Transverse colon (tissue), 4 donors: Measurements from ENCODE around the gene CRTAP. TPM values are rescaled to one million over a fixed set of nuclear protein-coding genes. Genes with fewer than 3 reads are reported as not detected.
"Not testable (repeated sequence)": the region's sequence is repeated elsewhere in the genome, so short reads cannot be mapped to it uniquely, and the experiment has no call there.

Experiments
- DNase-seq: peaks from one replicate; pipeline ENCODE4 v3.0.0-alpha.2; 2019
- H3K27ac ChIP-seq, 4 donors: fragments of 200-600 bp; sonication (generic); 2 replicates each; pipeline ENCODE4 v1.5.1; 2016 to 2018; ENCODE audit warnings: inconsistent platforms in 4 of 4
- H3K27me3 ChIP-seq: fragments of 200-600 bp; sonication (generic); 2 replicates; pipeline ENCODE4 v1.5.1; 2017; ENCODE audit warnings: inconsistent platforms
- H3K36me3 ChIP-seq, 4 donors: fragments of 200-600 bp; sonication (generic); 2 replicates each; pipeline ENCODE4 v1.5.1; 2017 to 2019; ENCODE audit warnings: inconsistent platforms in 4 of 4
- H3K4me1 ChIP-seq, 4 donors: fragments of 200-600 bp; sonication (generic); 2 replicates each; pipeline ENCODE4 v1.5.1; 2017 to 2020; ENCODE audit warnings: inconsistent platforms in 4 of 4
- H3K4me3 ChIP-seq, 4 donors: fragments of 200-600 bp; sonication (generic); 1 replicate in 1 of 4; 2 replicates in 3 of 4; pipeline versions ENCODE4 v1.5.1 to v1.6.1; 2017 to 2019; ENCODE audit warnings: inconsistent platforms in 4 of 4
- H3K9me3 ChIP-seq, 2 donors: fragments of 200-600 bp; sonication (generic); 2 replicates each; pipeline ENCODE4 v1.5.1; 2017 to 2019; ENCODE audit warnings: inconsistent platforms in 2 of 2
- EP300 ChIP-seq: sonication (generic); formaldehyde crosslinking; IDR thresholded peaks from one replicate; pipeline ENCODE4 v1.6.1; 2017; ENCODE audit warnings: antibody characterized with exemption, low read depth
- POLR2A ChIP-seq: fragments of 450-650 bp; IDR thresholded peaks from one replicate; pipeline ENCODE4 v1.6.1; 2016; ENCODE audit warnings: antibody characterized with exemption, mild to moderate bottlenecking, moderate library complexity
- POLR2AphosphoS5 ChIP-seq, 3 donors: sonication (generic); formaldehyde crosslinking; IDR thresholded peaks; one replicate each; pipeline ENCODE4 v1.6.1; 2016; ENCODE audit warnings: antibody characterized with exemption in 3 of 3
- WGBS, 2 donors: methylation state at CpG; one replicate each; pipeline ENCODE4 v1.1.5; 2018; ENCODE audit warnings: low coverage in 1 of 2; 5-methylcytosine and 5-hydroxymethylcytosine counted together
- in situ Hi-C, 4 donors: fragments of 200-750 bp; cut with MboI; loops; one replicate each; pipeline versions ENCODE4 v1.15.0 to v1.15.1; 2017; ENCODE audit warnings: low sequenced_read_pairs in 3 of 4, low pct_ligation_motif_present in 1 of 4, low pct_unique_long_range_greater_than_20kb in 1 of 4
- intact Hi-C: fragments of 100-400 bp; cut with DNase I; formaldehyde crosslinking; loops from one replicate; pipeline ENCODE4 v1.15.1; 2023; ENCODE audit warnings: low total_unique reads
- total RNA-seq, 4 donors: library from RNA; depleted of rRNA; stranded (reverse); fragments of >200 nt; gene quantifications; one replicate each; pipeline ENCODE4 v1.1.0, GENCODE V29; 2016
- TF ChIP-seq, protein P1 (sequence below), 5 experiments: fragments of 200-600 bp in 3 of 5; fragments of 450-650 bp in 2 of 5; sonication (generic) in 3 of 5; IDR thresholded peaks; 1 replicate in 2 of 5; 2 replicates in 3 of 5; pipeline ENCODE4 v1.5.1; 2016 to 2017; ENCODE audit warnings: antibody characterized with exemption in 5 of 5, inconsistent platforms in 3 of 5, mild to moderate bottlenecking in 2 of 5, moderate library complexity in 1 of 5

CRTAP gene
- total RNA-seq = 100 to 1,000 TPM in 1 of 4 donors, 10 to 100 TPM in 3; 71.1 to 138 (median 88.8) TPM

DNA sequence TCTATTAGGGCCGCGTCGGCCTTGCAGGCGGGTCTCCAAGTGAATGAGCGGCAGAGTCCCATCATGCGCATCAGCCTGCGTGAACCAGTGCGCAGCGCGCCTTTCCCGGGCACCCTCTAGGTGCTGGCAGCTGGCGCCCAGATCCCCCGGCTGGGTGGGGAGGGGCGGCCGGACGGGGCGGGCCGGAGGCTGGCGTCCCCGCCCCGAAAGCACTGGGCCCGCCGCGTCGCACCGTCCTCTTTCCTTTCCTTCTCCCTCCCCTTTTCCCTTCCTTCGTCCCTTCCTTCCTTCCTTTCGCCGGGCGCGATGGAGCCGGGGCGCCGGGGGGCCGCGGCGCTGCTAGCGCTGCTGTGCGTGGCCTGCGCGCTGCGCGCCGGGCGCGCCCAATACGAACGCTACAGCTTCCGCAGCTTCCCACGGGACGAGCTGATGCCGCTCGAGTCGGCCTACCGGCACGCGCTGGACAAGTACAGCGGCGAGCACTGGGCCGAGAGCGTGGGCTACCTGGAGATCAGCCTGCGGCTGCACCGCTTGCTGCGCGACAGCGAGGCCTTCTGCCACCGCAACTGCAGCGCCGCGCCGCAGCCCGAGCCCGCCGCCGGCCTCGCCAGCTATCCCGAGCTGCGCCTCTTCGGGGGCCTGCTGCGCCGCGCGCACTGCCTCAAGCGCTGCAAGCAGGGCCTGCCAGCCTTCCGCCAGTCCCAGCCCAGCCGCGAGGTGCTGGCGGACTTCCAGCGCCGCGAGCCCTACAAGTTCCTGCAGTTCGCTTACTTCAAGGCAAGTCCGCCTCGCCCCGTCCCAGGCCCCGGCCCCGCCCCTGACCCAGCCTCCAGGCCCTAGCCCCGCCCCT lies at the start of gene CRTAP:
Gene CRTAP, plus strand, starts transcription at position 243 of the 850 bp plus-strand sequence. Its CDS starts 64 bp downstream, at position 307.
- TF ChIP-seq POLR2AphosphoS5 (IDR thresholded peaks at IDR 0.05) = peak; percentile 47 to 82 (median 67)
- TF ChIP-seq, protein P1, sequence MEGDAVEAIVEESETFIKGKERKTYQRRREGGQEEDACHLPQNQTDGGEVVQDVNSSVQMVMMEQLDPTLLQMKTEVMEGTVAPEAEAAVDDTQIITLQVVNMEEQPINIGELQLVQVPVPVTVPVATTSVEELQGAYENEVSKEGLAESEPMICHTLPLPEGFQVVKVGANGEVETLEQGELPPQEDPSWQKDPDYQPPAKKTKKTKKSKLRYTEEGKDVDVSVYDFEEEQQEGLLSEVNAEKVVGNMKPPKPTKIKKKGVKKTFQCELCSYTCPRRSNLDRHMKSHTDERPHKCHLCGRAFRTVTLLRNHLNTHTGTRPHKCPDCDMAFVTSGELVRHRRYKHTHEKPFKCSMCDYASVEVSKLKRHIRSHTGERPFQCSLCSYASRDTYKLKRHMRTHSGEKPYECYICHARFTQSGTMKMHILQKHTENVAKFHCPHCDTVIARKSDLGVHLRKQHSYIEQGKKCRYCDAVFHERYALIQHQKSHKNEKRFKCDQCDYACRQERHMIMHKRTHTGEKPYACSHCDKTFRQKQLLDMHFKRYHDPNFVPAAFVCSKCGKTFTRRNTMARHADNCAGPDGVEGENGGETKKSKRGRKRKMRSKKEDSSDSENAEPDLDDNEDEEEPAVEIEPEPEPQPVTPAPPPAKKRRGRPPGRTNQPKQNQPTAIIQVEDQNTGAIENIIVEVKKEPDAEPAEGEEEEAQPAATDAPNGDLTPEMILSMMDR (IDR thresholded peaks at IDR 0.05) = peak in 1 of 5 experiments; percentile 20
- TF ChIP-seq EP300 = no peak
- peak; percentile 66 for TF ChIP-seq POLR2A
- H3K4me1 ChIP-seq = peaks cover 0 to 30% (median 12%) of the 10 kb centered on the region in 4 donors
- peak within 1 kb of the TSS; percentile 97 to 100 (median 97) for H3K27ac ChIP-seq
- no peaks in the 10 kb centered on the region for H3K27me3 ChIP-seq
- 0% methylated on average over 57 of the region's 98 CpGs; no CpG with 5 or more reads in 1 of the 2 donors for WGBS, 2 donors
- intact Hi-C loops (no loop called here), in situ Hi-C loops (loop anchor here in 1 of 4 donors (25.0 kb wide), 1 partner anchor 673 kb away; the partner anchor contains the start of gene PDCD6IP)
- H3K4me3 ChIP-seq = peak within 1 kb of the TSS; percentile 42 to 87 (median 74)
- peak; percentile 98 for DNase-seq
- H3K36me3 ChIP-seq = no peaks in the 10 kb centered on the region
- H3K9me3 ChIP-seq = no peaks in the 10 kb centered on the region

DNA sequence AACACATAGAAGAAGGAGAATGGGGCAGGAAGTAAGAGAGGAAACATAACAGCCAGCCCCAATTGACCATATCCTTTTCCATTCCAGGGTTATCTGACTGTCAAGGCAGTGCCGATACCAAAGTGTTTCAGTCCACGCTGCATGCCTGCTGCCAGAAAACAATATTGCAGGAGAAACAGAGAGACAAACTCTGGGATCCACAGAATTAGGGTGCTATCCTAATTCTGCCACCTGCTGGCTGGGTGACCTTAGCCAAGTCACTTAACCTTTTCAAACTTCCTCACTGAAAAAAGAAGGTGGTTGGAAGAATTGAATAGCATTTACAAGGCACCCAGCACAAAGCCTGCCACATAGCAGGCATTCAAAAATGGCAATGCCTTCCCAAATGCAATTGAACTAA lies 48.9 kb upstream of the CRTAP start:
- no peaks in the 10 kb centered on the region for H3K27me3 ChIP-seq
- no peak overlapping the region for H3K27ac ChIP-seq
- H3K4me3 ChIP-seq = no peak overlapping the region
- H3K36me3 ChIP-seq = peaks cover 0 to 40% (median 4%) of the 10 kb centered on the region in 4 donors
- no peaks in the 10 kb centered on the region for H3K9me3 ChIP-seq
- TF ChIP-seq POLR2AphosphoS5 (IDR thresholded peaks at IDR 0.05) (no peak), EP300 (no peak), POLR2A (no peak)
- TF ChIP-seq, protein P1 (IDR thresholded peaks at IDR 0.05) = no peak
- DNase-seq = no peak
- in situ Hi-C loops = no loop called here
- intact Hi-C loops = no loop called here
- H3K4me1 ChIP-seq = peaks cover 0 to 3% (median 0%) of the 10 kb centered on the region in 4 donors
- 83% methylated on average over 2 of the region's 2 CpGs; no CpG with 5 or more reads in 1 of the 2 donors for WGBS, 2 donors

- TF ChIP-seq POLR2A (no peak), EP300 (no peak), POLR2AphosphoS5 (IDR thresholded peaks at IDR 0.05) (no peak)
- TF ChIP-seq, protein P1 (IDR thresholded peaks at IDR 0.05) = no peak
- H3K9me3 ChIP-seq = no peaks in the 10 kb centered on the region
- in situ Hi-C loops = no loop called here
- H3K4me1 ChIP-seq = no peaks in the 10 kb centered on the region
- WGBS, 2 donors = 70 to 76% methylated on average over 2 to 3 of the region's 3 CpGs
- H3K36me3 ChIP-seq = peaks cover 0 to 37% (median 0%) of the 10 kb centered on the region in 4 donors
- no peak overlapping the region for H3K27ac ChIP-seq
- H3K4me3 ChIP-seq = no peak overlapping the region
- no peak for DNase-seq
- H3K27me3 ChIP-seq = no peaks in the 10 kb centered on the region
- intact Hi-C loops = no loop called here
Observed at GRCh38 chr3:33067484-33067883, 46.3 kb upstream of the CRTAP start.

GRCh38 chr3:33069862-33070261 lies 44.0 kb upstream of the CRTAP start:
- H3K36me3 ChIP-seq = peaks cover 0 to 22% (median 0%) of the 10 kb centered on the region in 4 donors
- intact Hi-C loops = not testable (repeated sequence)
- 40 to 56% methylated on average over 3 of the region's 3 CpGs for WGBS, 2 donors

More at GRCh38 chr3:33069862-33070261, 44.0 kb upstream of the CRTAP start:
- H3K4me3 ChIP-seq, H3K9me3 ChIP-seq, DNase-seq, H3K27me3 ChIP-seq, H3K27ac ChIP-seq, H3K4me1 ChIP-seq: not testable (repeated sequence)
- in situ Hi-C loops = loop anchor here in 1 of 4 donors (5.0 kb wide), 1 partner anchor 118 kb away; the partner anchor contains the start of gene CCR4
